Left lung (tissue), 10 donors: ENCODE results near the gene DNAH3. TPM values are rescaled to one million over a fixed set of nuclear protein-coding genes. Genes with fewer than 3 reads are reported as not detected.

Experiments
- ATAC-seq: fragments of 200-7000 bp; cut with Tn5 transposase; one replicate; pipeline ENCODE4 v1.9.1; 2020; ENCODE audit warnings: moderate library complexity
- DNase-seq, 4 donors: peaks; one replicate each; pipeline ENCODE4 v3.0.0-alpha.2; 2013 to 2020
- H3K27ac ChIP-seq, 2 donors: fragments of 200-600 bp; sonication (generic) in 1 of 2; one replicate each; pipeline versions ENCODE4 v1.5.0 to v1.8.0; 2020 to 2021
- H3K27me3 ChIP-seq, 2 donors: fragments of 200-600 bp; sonication (generic) in 1 of 2; one replicate each; pipeline versions ENCODE4 v1.5.0 to v1.8.0; 2020 to 2021
- H3K36me3 ChIP-seq, 2 donors: fragments of 200-600 bp; sonication (generic) in 1 of 2; one replicate each; pipeline versions ENCODE4 v1.5.0 to v1.8.0; 2020 to 2021
- H3K4me1 ChIP-seq, 2 donors: fragments of 200-600 bp; one replicate each; pipeline ENCODE4 v1.8.0; 2021
- H3K4me3 ChIP-seq, 2 donors: fragments of 200-600 bp; sonication (generic) in 1 of 2; one replicate each; pipeline versions ENCODE4 v1.5.0 to v1.8.0; 2020 to 2021; ENCODE audit warnings: mild to moderate bottlenecking in 1 of 2
- H3K9me3 ChIP-seq, 2 donors: fragments of 200-600 bp; sonication (generic) in 1 of 2; one replicate each; pipeline versions ENCODE4 v1.5.0 to v1.8.0; 2020 to 2021
- CTCF ChIP-seq, 2 donors: fragments of 200-600 bp; sonication (generic) in 1 of 2; IDR thresholded peaks; one replicate each; pipeline versions ENCODE4 v1.5.0 to v1.8.0; 2021; ENCODE audit warnings: antibody characterized with exemption in 2 of 2
- intact Hi-C, 2 donors: fragments of 100-400 bp; cut with DNase I; formaldehyde crosslinking; loops; one replicate each; pipeline versions ENCODE4 v1.11.2 to v1.14.2; 2022
- polyA plus RNA-seq, 6 donors: library from polyadenylated mRNA; unstranded; fragments of 120-200 nt; gene quantifications; one replicate each; pipeline ENCODE4 v1.2.1, GENCODE V29; 2013; ENCODE audit not compliant: insufficient read length in 6 of 6
- total RNA-seq, 2 donors: library from RNA; stranded (reverse); fragmentation: NEBNext Ultra II Directional; extraction: Animal tissue kit (Norgen Biotek cat#: 25700); gene quantifications; one replicate each; pipeline ENCODE4 v1.2.1, GENCODE V29; 2021
- donor health status: DM: no; HTN: yes; CAD: no.
- donor health status: DM: no; HTN: no; CAD: no.

DNAH3 gene
- total and polyA plus RNA-seq, 8 donors, result 0.88 to 6.4 (median 3.2) TPM; not detected in 1

- ATAC-seq, result peak; percentile 59
- Histone ChIP-seq H3K36me3 (peaks cover 0 to 12% of the 10 kb centered on the region in 2 donors), H3K4me1 (peaks cover 9 to 20% of the 10 kb centered on the region in 2 donors), H3K4me3 (no peak overlapping the region), H3K27me3 (no peaks in the 10 kb centered on the region), H3K9me3 (no peaks in the 10 kb centered on the region), H3K27ac (peak overlapping the region in 1 of 2 donors; percentile 26)
- DNase-seq, result peak in 1 of 4 donors; percentile 75
- intact Hi-C loops, result no loop called here
- TF ChIP-seq CTCF (IDR thresholded peaks at IDR 0.05), result no peak
These were observed 232.0 kb downstream of the DNAH3 start for GRCh38 chr16:20918486-20919239.

GRCh38 chr16:20916942-20917341 lies 233.7 kb downstream of the DNAH3 start:
- H3K4me1 ChIP-seq, result peaks cover 17 to 37% of the 10 kb centered on the region in 2 donors
- DNase-seq, result no peak
- intact Hi-C loops, result no loop called here
- no peaks in the 10 kb centered on the region for H3K9me3 ChIP-seq
- no peaks in the 10 kb centered on the region for H3K27me3 ChIP-seq
- ATAC-seq, result peak; percentile 13
- TF ChIP-seq CTCF (IDR thresholded peaks at IDR 0.05), result no peak
- peaks cover 0 to 2% of the 10 kb centered on the region in 2 donors for H3K36me3 ChIP-seq
- H3K27ac ChIP-seq, result no peak overlapping the region
- H3K4me3 ChIP-seq, result no peak overlapping the region

GRCh38 chr16:20916289-20916688 lies 234.4 kb downstream of the DNAH3 start:
- Histone ChIP-seq H3K4me1 (peaks cover 24 to 44% of the 10 kb centered on the region in 2 donors), H3K36me3 (no peaks in the 10 kb centered on the region), H3K27me3 (no peaks in the 10 kb centered on the region), H3K4me3 (no peak overlapping the region), H3K9me3 (no peaks in the 10 kb centered on the region), H3K27ac (no peak overlapping the region)
- no peak for TF ChIP-seq CTCF (IDR thresholded peaks at IDR 0.05)
- no peak for DNase-seq
- no peak for ATAC-seq
- intact Hi-C loops, result no loop called here

- TF ChIP-seq CTCF (IDR thresholded peaks at IDR 0.05), result no peak
- peak overlapping the region; percentile 76 to 88 for H3K27ac ChIP-seq
- no peaks in the 10 kb centered on the region for H3K27me3 ChIP-seq
- DNase-seq, result no peak
- intact Hi-C loops, result no loop called here
- H3K4me1 ChIP-seq, result peaks cover 33 to 81% of the 10 kb centered on the region in 2 donors
- peak; percentile 20 for ATAC-seq
- no peaks in the 10 kb centered on the region for H3K36me3 ChIP-seq
- H3K9me3 ChIP-seq, result no peaks in the 10 kb centered on the region
- no peak overlapping the region for H3K4me3 ChIP-seq
These were observed 239.3 kb downstream of the DNAH3 start for GRCh38 chr16:20911361-20911760.

- H3K9me3 ChIP-seq, result no peaks in the 10 kb centered on the region
- intact Hi-C loops, result no loop called here
- H3K27me3 ChIP-seq, result no peaks in the 10 kb centered on the region
- no peak overlapping the region for H3K4me3 ChIP-seq
- peak in 1 of 4 donors; percentile 32 for DNase-seq
- H3K27ac ChIP-seq, result peak overlapping the region; percentile 76 to 88
- TF ChIP-seq CTCF (IDR thresholded peaks at IDR 0.05), result no peak
- H3K36me3 ChIP-seq, result no peaks in the 10 kb centered on the region
- peak; percentile 74 for ATAC-seq
- H3K4me1 ChIP-seq, result peaks cover 38 to 85% of the 10 kb centered on the region in 2 donors
These were observed 239.8 kb downstream of the DNAH3 start for GRCh38 chr16:20910781-20911321.
